Activated CD4-positive, alpha-beta T cell treated with anti-CD3 and anti-CD28 coated beads, Interleukin-10, Interleukin-2, amounts not matched to agents 100 ng/mL and 50 ng/mL, durations not matched to agents 16 hours and 8 hours (primary cell): Measurements from ENCODE around the gene CHEK2.
A peak's percentile ranks its signal among the peaks of the same experiment; 100 is the strongest.
"Not testable (repeated sequence)": the region's sequence is repeated elsewhere in the genome, so short reads cannot be mapped to it uniquely, and the experiment has no call there.

ENCODE experiments used
- DNase-seq: peaks from one replicate; pipeline ENCODE4 v3.0.0-alpha.2; 2020

CHEK2 gene

GRCh38 chr22:28741200-28741784 is 328 bp downstream of the CHEK2 start:
- DNase-seq, result no peak

GRCh38 chr22:28738876-28739275 is 2.7 kb downstream of the CHEK2 start:
- DNase-seq, result not testable (repeated sequence)

GRCh38 chr22:28737701-28738100 is 3.9 kb downstream of the CHEK2 start:
- DNase-seq, result no peak

GRCh38 chr22:28736301-28737155 is 5.1 kb downstream of the CHEK2 start:
- no peak for DNase-seq

GRCh38 chr22:28734393-28734792 is 7.2 kb downstream of the CHEK2 start:
- DNase-seq, result no peak

- DNase-seq, result no peak
These were observed 11.4 kb downstream of the CHEK2 start for GRCh38 chr22:28730179-28730578.

GRCh38 chr22:28728621-28729313 is 12.9 kb downstream of the CHEK2 start:
- DNase-seq, result no peak

GRCh38 chr22:28728002-28728401 is 13.6 kb downstream of the CHEK2 start:
- DNase-seq, result no peak

GRCh38 chr22:28718044-28718443 is 23.6 kb downstream of the CHEK2 start:
- peak; percentile 21 for DNase-seq

- DNase-seq, result no peak
These were observed 24.9 kb downstream of the CHEK2 start for GRCh38 chr22:28716686-28717085.

- DNase-seq, result no peak
These were observed 26.0 kb downstream of the CHEK2 start for GRCh38 chr22:28715611-28716010.

- DNase-seq, result peak; percentile 68
These were observed 27.5 kb downstream of the CHEK2 start for GRCh38 chr22:28714043-28714628.

- DNase-seq, result no peak
These were observed 29.5 kb downstream of the CHEK2 start for GRCh38 chr22:28711820-28712777.

- DNase-seq, result no peak
These were observed 30.3 kb downstream of the CHEK2 start for GRCh38 chr22:28711341-28711740.

- no peak for DNase-seq
These were observed 30.9 kb downstream of the CHEK2 start for GRCh38 chr22:28710576-28711191.

GRCh38 chr22:28710107-28710506 is 31.5 kb downstream of the CHEK2 start:
- no peak for DNase-seq

GRCh38 chr22:28706845-28707244 is 34.8 kb downstream of the CHEK2 start:
- no peak for DNase-seq

- DNase-seq, result no peak
These were observed 38.2 kb downstream of the CHEK2 start for GRCh38 chr22:28703436-28703835.

- DNase-seq, result no peak
These were observed 38.7 kb downstream of the CHEK2 start for GRCh38 chr22:28702891-28703290.

- not testable (repeated sequence) for DNase-seq
These were observed 48.4 kb downstream of the CHEK2 start for GRCh38 chr22:28693041-28693760.

GRCh38 chr22:28689796-28690195 is 51.8 kb downstream of the CHEK2 start:
- DNase-seq, result not testable (repeated sequence)
